ENCODE measurements around the gene GNL1. TPM values are rescaled to one million over a fixed set of nuclear protein-coding genes. Genes with fewer than 3 reads are reported as not detected.

GNL1 gene
- total RNA-seq, 1 donor from 2014 or later: 109 TPM

- no peaks in the 10 kb centered on the region for H3K27me3 Mint-ChIP-seq (ENCODE audit: unreplicated experiment)
- no peak overlapping the region for H3K27ac Mint-ChIP-seq (ENCODE audit: unreplicated experiment)
- no peak overlapping the region for H3K4me3 Mint-ChIP-seq (ENCODE audit: unreplicated experiment)
- peaks cover 18% of the 10 kb centered on the region for H3K4me1 Mint-ChIP-seq (ENCODE audit: unreplicated experiment)
- no peak for TF ChIP-seq CTCF (IDR thresholded peaks at IDR 0.05; ENCODE audit: unreplicated experiment)
- DNase-seq (ENCODE audit: low spot score): no peak
- no peaks in the 10 kb centered on the region for H3K36me3 Mint-ChIP-seq (ENCODE audit: low read depth, unreplicated experiment)
- H3K9me3 Mint-ChIP-seq (ENCODE audit: unreplicated experiment): no peaks in the 10 kb centered on the region
Measured at GRCh38 chr6:30510419-30511168, 45.7 kb downstream of the GNL1 start.

GRCh38 chr6:30508890-30509736 is 47.2 kb downstream of the GNL1 start:
- Mint-ChIP-seq H3K4me3 (ENCODE audit: unreplicated experiment) (no peak overlapping the region), H3K4me1 (ENCODE audit: unreplicated experiment) (peaks cover 8% of the 10 kb centered on the region), H3K27ac (ENCODE audit: unreplicated experiment) (peak overlapping the region; percentile 80), H3K9me3 (ENCODE audit: unreplicated experiment) (no peaks in the 10 kb centered on the region), H3K36me3 (ENCODE audit: low read depth, unreplicated experiment) (no peaks in the 10 kb centered on the region), H3K27me3 (ENCODE audit: unreplicated experiment) (no peaks in the 10 kb centered on the region)
- TF ChIP-seq CTCF (IDR thresholded peaks at IDR 0.05; ENCODE audit: unreplicated experiment): no peak
- DNase-seq (ENCODE audit: low spot score): no peak

- H3K4me1 Mint-ChIP-seq (ENCODE audit: unreplicated experiment): peaks cover 8% of the 10 kb centered on the region
Measured at GRCh38 chr6:30507849-30508827, 48.2 kb downstream of the GNL1 start.

More at GRCh38 chr6:30507849-30508827, 48.2 kb downstream of the GNL1 start:
- H3K36me3 Mint-ChIP-seq (ENCODE audit: low read depth, unreplicated experiment): no peaks in the 10 kb centered on the region
- TF ChIP-seq CTCF (IDR thresholded peaks at IDR 0.05; ENCODE audit: unreplicated experiment): no peak
- H3K27me3 Mint-ChIP-seq (ENCODE audit: unreplicated experiment): no peaks in the 10 kb centered on the region
- no peak overlapping the region for H3K27ac Mint-ChIP-seq (ENCODE audit: unreplicated experiment)
- no peak for DNase-seq (ENCODE audit: low spot score)
- H3K4me3 Mint-ChIP-seq (ENCODE audit: unreplicated experiment): no peak overlapping the region
- H3K9me3 Mint-ChIP-seq (ENCODE audit: unreplicated experiment): no peaks in the 10 kb centered on the region
